Measurements from ENCODE around the gene PCLO. TPM values are rescaled to one million over a fixed set of nuclear protein-coding genes. Genes with fewer than 3 reads are reported as not detected.

The PCLO gene
- total RNA-seq, 4 donors from 2014 or later: 1.4 to 5.8 (median 4.2) TPM

- TF ChIP-seq POLR2A (IDR thresholded peaks at IDR 0.05) (no peak), CTCF (IDR thresholded peaks at IDR 0.05) (no peak)
- DNase-seq (ENCODE audit: low spot score in 2 of 2): no peak
- no peak overlapping the region for H3K4me3 ChIP-seq (ENCODE audit: low read depth, poor library complexity, severe bottlenecking)
- intact Hi-C loops (cut with DNase I; ENCODE audit: low total_unique reads): no loop called here
These were observed 164.2 kb downstream of the PCLO start for GRCh38 chr7:82998436-82998835.

- no peak overlapping the region for H3K4me3 ChIP-seq (ENCODE audit: low read depth, poor library complexity, severe bottlenecking)
- intact Hi-C loops (cut with DNase I; ENCODE audit: low total_unique reads): no loop called here
- 39 to 42% methylated on average over 2 of the region's 2 CpGs for WGBS, 2 donors
- no peak for DNase-seq (ENCODE audit: low spot score in 2 of 2)
- no peak for TF ChIP-seq CTCF (IDR thresholded peaks at IDR 0.05)
These were observed 177.4 kb downstream of the PCLO start for GRCh38 chr7:82985144-82985802.

GRCh38 chr7:82980130-82980788 is 182.4 kb downstream of the PCLO start:
- intact Hi-C loops (cut with DNase I; ENCODE audit: low total_unique reads): no loop called here
- DNase-seq (ENCODE audit: low spot score in 2 of 2): no peak
- H3K4me3 ChIP-seq (ENCODE audit: low read depth, poor library complexity, severe bottlenecking): no peak overlapping the region
- WGBS, 2 donors: 27 to 31% methylated on average over 4 of the region's 4 CpGs
- TF ChIP-seq POLR2A (IDR thresholded peaks at IDR 0.05) (no peak), CTCF (IDR thresholded peaks at IDR 0.05) (no peak)

- intact Hi-C loops (cut with DNase I; ENCODE audit: low total_unique reads): no loop called here
- H3K4me3 ChIP-seq (ENCODE audit: low read depth, poor library complexity, severe bottlenecking): no peak overlapping the region
- DNase-seq (ENCODE audit: low spot score in 2 of 2): no peak
- WGBS, 2 donors: 48 to 50% methylated on average over 2 of the region's 2 CpGs
- TF ChIP-seq CTCF (IDR thresholded peaks at IDR 0.05): no peak
- no peak for TF ChIP-seq POLR2A (IDR thresholded peaks at IDR 0.05)
These were observed 186.7 kb downstream of the PCLO start for GRCh38 chr7:82975811-82976468.

GRCh38 chr7:82972135-82972534 is 190.5 kb downstream of the PCLO start:
- intact Hi-C loops (cut with DNase I; ENCODE audit: low total_unique reads): no loop called here

More at GRCh38 chr7:82972135-82972534, 190.5 kb downstream of the PCLO start:
- 61 to 68% methylated on average over 1 of the region's 1 CpG for WGBS, 2 donors
- no peak for DNase-seq (ENCODE audit: low spot score in 2 of 2)
- no peak overlapping the region for H3K4me3 ChIP-seq (ENCODE audit: low read depth, poor library complexity, severe bottlenecking)
- no peak for TF ChIP-seq CTCF (IDR thresholded peaks at IDR 0.05)
